ENCODE measurements around the gene COX7B2.

COX7B2 gene

GRCh38 chr4:46886711-46887110, 22.3 kb downstream of the COX7B2 start:
- no peak for FAIRE-seq

GRCh38 chr4:46878641-46879040, 30.4 kb downstream of the COX7B2 start:
- FAIRE-seq = no peak

GRCh38 chr4:46874811-46875210, 34.2 kb downstream of the COX7B2 start:
- no peak for FAIRE-seq

- no peak for FAIRE-seq
Observed at GRCh38 chr4:46870411-46870810, 38.6 kb downstream of the COX7B2 start.

GRCh38 chr4:46856333-46856732, 52.7 kb downstream of the COX7B2 start:
- no peak for FAIRE-seq

- FAIRE-seq = no peak
Observed at GRCh38 chr4:46852800-46853199, 56.2 kb downstream of the COX7B2 start.

GRCh38 chr4:46850026-46850425, 59.0 kb downstream of the COX7B2 start:
- peak; percentile 13 for FAIRE-seq

GRCh38 chr4:46844325-46844917, 64.6 kb downstream of the COX7B2 start:
- peak; percentile 83 for FAIRE-seq

GRCh38 chr4:46839128-46839527, 69.9 kb downstream of the COX7B2 start:
- no peak for FAIRE-seq

GRCh38 chr4:46837639-46838038, 71.4 kb downstream of the COX7B2 start:
- no peak for FAIRE-seq

GRCh38 chr4:46836584-46836983, 72.5 kb downstream of the COX7B2 start:
- FAIRE-seq = no peak

- FAIRE-seq = no peak
Observed at GRCh38 chr4:46830971-46831454, 78.0 kb downstream of the COX7B2 start.

GRCh38 chr4:46820154-46820553, 88.9 kb downstream of the COX7B2 start:
- no peak for FAIRE-seq

- FAIRE-seq = no peak
Observed at GRCh38 chr4:46819095-46819494, 90.0 kb downstream of the COX7B2 start.

GRCh38 chr4:46818604-46819003, 90.4 kb downstream of the COX7B2 start:
- FAIRE-seq = no peak

GRCh38 chr4:46817806-46818205, 91.2 kb downstream of the COX7B2 start:
- FAIRE-seq = no peak

- FAIRE-seq = no peak
Observed at GRCh38 chr4:46804781-46805413, 104.1 kb downstream of the COX7B2 start.

- no peak for FAIRE-seq
Observed at GRCh38 chr4:46793036-46793435, 116.0 kb downstream of the COX7B2 start.

GRCh38 chr4:46781434-46782092, 127.5 kb downstream of the COX7B2 start:
- FAIRE-seq = no peak

- FAIRE-seq = no peak
Observed at GRCh38 chr4:46765465-46765864, 143.6 kb downstream of the COX7B2 start.

- FAIRE-seq = no peak
Observed at GRCh38 chr4:46730075-46730474, 179.0 kb downstream of the COX7B2 start.

- FAIRE-seq = no peak
Observed at GRCh38 chr4:46720055-46720454, 189.0 kb downstream of the COX7B2 start.

GRCh38 chr4:46717950-46718349, 191.1 kb downstream of the COX7B2 start:
- no peak for FAIRE-seq

GRCh38 chr4:46715468-46715867, 193.6 kb downstream of the COX7B2 start:
- no peak for FAIRE-seq

Data from islet of Langerhans (tissue), 1 donor.